Mammary epithelial cell (primary cell): ENCODE data around the gene P4HA2.

Experiments
- EZH2 ChIP-seq: IDR thresholded peaks from 2 replicates; pipeline ENCODE4 v1.6.1; 2012; ENCODE audit warnings: low read length, inconsistent platforms, borderline replicate concordance
- TF ChIP-seq, protein P1 (sequence below), 2 donors: IDR thresholded peaks in 1 of 2; conservative IDR thresholded peaks in 1 of 2; 2 replicates each; pipeline ENCODE4 v1.5.1; 2011 to 2012; ENCODE audit warnings: inconsistent platforms in 2 of 2, low read length in 2 of 2, mild to moderate bottlenecking in 2 of 2, control low read depth in 1 of 2, low read depth in 1 of 2; ENCODE audit not compliant: insufficient read depth in 1 of 2; ENCODE audit errors: extremely low read depth in 1 of 2

DNA sequence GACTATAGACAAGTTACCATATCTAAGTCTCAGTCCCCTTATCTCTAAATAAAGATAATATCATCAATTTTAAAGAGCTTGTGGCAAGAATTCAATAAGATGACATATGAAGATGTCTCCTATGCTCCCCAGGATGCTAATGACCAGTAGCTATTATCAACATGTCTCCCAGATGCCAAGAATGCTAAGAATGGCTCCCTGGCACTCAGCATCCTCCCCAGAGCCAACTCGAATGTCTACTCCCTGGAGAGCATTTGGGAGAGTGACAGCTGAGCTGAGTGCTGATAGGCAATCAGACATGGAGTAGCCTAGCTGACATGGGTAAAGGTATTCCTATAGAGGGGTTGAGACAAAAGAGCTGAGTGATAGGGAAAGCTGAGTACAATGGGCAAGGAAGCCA is 15.9 kb downstream of the P4HA2 start:
- TF ChIP-seq, protein P1, sequence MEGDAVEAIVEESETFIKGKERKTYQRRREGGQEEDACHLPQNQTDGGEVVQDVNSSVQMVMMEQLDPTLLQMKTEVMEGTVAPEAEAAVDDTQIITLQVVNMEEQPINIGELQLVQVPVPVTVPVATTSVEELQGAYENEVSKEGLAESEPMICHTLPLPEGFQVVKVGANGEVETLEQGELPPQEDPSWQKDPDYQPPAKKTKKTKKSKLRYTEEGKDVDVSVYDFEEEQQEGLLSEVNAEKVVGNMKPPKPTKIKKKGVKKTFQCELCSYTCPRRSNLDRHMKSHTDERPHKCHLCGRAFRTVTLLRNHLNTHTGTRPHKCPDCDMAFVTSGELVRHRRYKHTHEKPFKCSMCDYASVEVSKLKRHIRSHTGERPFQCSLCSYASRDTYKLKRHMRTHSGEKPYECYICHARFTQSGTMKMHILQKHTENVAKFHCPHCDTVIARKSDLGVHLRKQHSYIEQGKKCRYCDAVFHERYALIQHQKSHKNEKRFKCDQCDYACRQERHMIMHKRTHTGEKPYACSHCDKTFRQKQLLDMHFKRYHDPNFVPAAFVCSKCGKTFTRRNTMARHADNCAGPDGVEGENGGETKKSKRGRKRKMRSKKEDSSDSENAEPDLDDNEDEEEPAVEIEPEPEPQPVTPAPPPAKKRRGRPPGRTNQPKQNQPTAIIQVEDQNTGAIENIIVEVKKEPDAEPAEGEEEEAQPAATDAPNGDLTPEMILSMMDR (conservative IDR thresholded peaks at IDR 0.05 in 1 of 2, IDR thresholded peaks at IDR 0.05 in 1 of 2; ENCODE audit: extremely low read depth in 1 of 2, insufficient read depth in 1 of 2, low read depth in 1 of 2, low read length in 2 of 2) = no peak
- no peak for TF ChIP-seq EZH2
